ENCODE results near the gene TTC14.
"Not testable (repeated sequence)": the region's sequence is repeated elsewhere in the genome, so short reads cannot be mapped to it uniquely, and the experiment has no call there.

Gene TTC14, protein sequence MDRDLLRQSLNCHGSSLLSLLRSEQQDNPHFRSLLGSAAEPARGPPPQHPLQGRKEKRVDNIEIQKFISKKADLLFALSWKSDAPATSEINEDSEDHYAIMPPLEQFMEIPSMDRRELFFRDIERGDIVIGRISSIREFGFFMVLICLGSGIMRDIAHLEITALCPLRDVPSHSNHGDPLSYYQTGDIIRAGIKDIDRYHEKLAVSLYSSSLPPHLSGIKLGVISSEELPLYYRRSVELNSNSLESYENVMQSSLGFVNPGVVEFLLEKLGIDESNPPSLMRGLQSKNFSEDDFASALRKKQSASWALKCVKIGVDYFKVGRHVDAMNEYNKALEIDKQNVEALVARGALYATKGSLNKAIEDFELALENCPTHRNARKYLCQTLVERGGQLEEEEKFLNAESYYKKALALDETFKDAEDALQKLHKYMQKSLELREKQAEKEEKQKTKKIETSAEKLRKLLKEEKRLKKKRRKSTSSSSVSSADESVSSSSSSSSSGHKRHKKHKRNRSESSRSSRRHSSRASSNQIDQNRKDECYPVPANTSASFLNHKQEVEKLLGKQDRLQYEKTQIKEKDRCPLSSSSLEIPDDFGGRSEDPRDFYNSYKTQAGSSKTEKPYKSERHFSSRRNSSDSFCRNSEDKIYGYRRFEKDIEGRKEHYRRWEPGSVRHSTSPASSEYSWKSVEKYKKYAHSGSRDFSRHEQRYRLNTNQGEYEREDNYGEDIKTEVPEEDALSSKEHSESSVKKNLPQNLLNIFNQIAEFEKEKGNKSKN

DNA sequence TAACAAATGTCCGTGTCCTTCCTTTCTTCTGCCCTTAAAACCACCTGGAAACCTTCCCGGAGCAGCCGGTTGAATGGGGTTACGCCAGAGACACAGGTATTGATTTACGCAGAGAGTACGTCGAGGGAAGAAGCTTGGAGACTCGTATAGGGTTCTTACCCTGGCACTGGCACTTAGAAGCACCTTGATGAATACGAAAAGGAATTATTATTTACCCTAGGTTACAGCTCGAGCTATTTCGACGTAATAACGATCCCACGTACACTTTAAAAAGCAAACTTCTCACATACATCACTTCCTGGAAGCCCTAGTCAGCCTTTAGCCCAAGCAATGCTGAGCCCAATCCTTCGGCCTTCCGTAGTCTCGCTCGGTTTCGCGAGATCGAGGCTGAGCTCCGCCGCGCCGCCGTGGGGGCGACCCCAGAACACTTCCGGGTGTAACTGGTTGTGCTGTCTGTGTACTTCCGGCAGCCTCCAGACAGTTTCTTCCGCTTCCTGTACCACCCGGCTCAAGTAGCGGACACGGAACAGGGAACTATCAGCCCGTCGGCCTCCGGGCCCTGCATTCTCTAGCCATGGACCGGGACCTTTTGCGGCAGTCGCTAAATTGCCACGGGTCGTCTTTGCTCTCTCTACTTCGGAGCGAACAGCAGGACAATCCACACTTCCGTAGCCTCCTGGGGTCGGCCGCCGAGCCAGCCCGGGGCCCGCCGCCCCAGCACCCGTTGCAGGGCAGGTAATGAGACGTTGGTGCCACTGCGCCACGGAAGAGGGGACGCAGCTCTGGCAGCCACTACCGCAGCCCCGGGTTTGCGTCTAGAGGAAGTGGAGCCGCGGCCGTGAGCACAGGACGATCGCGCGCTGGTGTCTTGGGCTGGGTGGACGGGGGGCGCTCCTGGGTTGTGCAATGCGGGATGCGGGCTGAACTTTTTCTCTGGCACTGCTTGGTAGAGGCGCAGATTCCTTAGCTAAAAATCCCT, at the start of gene TTC14:
Gene TTC14 (plus strand): TSS at position 476 of the 979 bp plus-strand sequence. CDS start 99 bp downstream, at position 575.
- peak; percentile 92 to 95 for DNase-seq

DNA sequence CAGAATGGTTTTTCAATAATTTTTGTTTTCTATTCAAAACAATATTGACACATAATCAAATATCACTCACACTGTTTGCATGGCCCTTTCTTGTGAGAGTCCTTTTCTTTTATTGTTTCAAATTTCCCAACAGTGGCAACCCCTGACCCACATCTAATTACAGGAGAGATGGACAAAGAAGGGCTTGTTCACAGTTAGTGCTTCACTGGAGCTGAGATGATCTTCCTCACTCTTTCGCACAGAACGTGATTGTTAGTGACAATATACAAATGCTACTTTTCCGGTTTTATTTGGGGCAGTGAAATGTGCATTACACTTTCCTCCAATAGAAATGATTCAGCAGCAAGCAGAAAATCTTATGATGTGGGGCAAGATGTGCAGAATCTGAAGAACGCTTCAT, 38.6 kb upstream of the TTC14 start:
- DNase-seq, result no peak

DNA sequence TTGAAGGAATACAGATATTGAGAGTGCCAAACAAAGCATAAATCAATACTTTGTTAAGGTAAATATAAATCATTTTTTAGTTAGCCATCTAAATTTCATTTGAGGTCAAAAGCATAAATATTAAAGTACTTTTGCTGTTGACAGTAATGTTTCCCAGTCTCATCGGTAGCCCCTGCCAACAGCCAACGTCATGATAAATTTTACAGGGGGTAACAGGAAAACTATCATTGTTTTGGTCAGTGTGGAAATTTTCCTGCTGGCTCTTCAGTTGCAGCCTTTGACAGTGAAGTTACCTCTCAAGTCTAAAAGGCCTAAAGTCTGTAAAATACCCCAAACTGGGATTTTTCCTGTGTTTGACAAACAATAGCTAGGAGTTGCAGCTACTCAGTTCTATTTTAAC, 37.3 kb upstream of the TTC14 start:
- no peak for DNase-seq

DNA sequence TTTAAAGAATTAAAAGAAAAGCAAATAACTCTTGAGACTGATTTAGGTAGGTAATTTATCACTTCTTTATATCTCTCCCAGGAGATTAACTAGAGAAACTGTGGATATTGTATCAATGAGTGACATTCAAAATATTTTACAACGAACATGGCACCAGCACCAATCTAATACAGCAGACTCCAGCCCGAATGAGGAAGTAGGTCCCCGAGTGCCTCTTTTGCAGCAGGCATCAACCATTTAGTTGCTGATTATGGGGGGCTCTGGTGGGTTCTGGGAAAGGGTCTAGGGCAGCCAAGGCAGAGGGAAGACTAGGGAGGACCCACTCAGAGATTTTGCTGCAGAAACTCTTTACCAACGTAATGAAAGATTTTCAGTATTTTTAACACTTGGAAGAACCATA, 31.7 kb upstream of the TTC14 start:
- DNase-seq, result no peak

DNA sequence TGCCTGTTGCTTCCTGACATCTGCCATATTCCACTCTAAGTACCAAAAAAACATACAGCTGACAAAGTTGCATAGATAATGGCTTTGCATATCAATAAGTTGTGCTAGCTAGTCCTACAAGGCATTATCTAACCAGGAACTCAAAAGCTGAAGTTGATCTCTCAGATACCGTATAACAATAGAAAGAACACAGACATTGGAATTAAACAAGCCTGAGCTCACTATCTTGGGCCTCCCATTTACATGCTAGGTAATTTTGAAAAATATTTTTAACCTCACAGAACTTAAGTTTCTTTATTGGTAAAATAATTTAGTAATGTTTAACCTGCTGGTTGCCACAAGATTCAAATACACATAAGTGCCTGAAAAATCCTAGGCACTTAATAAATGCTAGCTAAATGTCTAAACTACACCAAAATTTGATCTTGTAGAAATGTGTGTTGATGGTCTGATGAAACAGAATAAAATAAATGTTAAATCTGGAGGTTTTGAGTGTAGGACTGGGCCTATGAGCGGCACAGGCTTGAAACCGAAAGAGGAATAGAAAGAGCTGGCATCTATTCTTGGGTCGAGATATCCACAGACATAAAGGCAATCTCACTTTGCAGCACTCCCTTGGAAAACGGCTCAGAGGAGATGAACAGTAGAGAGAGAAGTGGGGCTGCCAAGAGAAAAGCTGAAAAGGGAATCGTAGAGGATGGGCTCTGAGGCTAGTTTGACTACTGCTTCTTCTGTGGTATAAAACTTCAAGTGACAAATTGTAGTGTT, 29.9 kb upstream of the TTC14 start:
- no peak for DNase-seq

DNA sequence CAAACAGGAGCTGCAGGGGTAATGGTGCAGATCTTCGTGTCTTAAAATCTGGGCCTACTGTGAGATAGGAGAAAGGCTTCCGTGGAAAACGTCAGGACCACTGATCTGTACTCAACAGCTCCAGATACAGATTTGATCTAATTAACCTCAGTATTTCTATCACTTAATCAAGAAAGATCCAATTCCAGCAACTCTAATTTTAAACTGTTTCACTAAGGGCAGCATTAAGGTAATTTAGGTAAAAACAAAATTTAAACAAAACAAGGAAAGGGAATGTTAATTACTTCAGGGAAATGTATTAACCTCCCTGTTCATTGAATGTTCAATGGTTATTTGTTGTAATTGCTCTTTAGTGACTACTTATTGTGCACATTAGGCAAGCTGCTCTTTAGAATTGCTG, 26.4 kb upstream of the TTC14 start:
- DNase-seq, result no peak

DNA sequence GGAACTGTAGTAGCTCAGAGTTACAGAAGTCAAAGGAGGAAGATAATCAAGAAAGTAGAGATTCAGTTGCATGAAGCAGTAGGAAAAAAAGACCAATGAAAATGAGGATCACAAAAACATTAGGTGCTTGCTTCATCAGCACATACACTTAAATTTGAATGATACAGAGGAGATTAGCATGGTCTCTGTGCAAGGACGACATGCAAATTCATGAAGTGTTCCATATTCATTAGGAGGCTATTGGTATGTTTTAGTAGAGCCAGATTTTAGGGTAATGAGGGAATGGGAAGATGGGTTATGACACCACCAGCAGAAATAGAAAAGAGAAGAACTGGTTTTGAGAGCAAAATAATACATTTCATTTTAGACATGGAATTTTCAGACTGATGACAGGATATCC, 21.0 kb upstream of the TTC14 start:
- DNase-seq, result no peak

DNA sequence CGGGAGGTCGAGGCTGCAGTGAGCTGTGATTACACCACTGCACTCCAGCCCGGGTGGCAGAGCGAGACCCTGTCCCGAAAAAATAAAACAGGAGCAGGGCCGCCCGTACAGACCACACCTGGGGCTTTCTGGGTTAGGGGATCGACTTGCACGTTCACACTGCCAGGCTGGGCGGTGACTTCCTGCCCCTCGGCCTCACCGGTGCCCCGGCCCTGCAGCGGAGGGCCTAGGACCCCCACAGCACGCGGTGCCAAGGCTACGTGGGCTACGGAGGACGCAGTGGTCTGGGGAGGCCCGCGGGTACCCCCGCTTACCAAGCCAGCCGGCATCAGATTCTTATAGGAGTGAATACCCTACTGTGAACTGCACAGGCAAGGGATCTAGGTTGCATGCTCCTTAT, 11.6 kb upstream of the TTC14 start:
- no peak for DNase-seq

DNA sequence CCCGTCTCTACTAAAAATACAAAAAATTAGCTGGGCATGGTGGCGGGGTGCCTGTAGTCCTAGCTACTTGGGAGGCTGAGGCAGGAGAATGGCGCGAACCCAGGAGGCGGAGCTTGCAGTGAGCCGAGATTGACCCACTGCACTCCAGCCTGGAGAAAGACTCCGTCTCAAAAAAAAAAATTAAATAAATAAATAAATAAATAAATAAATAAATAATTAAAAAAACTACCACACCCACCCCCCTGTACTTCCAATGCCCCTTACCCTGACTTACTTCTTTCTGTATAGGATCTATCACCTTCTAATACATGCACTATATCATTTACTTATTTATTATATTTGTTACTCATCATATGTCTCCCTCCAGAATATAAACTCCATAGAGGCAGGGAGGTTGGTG, 8.3 kb upstream of the TTC14 start:
- DNase-seq, result not testable (repeated sequence)

DNA sequence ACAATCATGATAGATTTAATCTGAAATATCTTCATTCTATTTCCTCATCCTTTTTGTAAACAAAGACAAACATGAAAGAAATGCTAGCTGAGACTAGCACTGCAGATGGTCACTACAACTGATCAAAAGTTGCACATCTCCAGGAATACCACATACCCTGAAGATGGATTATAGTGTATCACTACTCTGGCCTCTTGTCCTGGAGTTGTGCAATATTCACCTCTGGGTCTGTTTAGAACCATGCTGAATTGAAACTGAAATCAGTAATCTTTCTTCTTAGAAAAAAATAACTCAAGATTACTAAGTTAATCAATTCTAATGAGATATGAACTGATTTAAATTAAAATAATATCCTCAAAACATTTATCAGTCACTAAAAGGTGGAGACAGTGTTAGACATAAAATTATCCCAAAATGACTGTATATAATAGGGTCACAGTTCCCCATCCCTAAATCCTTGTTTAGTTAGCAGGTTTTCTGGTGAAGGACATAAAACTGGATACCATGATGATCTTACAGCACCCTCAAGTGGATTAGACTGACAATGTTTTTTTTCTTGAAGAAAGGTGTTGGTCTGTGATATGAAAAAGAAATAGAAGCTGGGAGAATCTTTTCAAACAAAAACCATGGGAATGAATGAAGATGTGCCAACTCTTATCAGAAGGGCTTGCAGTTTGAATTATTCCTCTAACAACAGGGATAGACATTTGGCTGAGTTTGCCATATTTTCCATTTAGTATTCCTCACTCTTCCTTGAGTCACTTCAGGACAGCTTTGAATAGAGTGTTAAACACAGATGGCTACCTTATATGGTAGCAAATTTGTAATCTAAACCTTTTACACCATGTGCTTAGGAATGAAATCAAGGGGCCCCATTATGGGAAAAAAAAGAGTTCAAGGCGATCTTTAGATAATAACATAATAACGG, 7.1 kb upstream of the TTC14 start:
- DNase-seq, result no peak

DNA sequence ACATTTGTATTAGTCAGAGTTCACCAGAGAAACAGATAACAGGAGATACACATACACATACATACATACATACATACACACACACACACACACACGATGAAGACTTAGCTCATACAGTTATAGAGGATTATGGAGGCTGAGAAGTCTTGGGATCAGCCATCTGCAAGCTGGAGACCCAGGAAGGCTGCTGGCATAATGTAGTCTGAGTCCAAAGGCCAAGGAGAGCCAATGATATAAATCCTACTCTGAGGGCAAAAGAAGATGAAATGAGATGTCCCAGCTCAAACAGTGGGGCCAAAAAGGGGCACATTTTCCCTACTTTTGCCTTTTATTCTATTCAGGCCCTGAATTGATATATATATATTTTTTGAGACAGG, 6.4 kb upstream of the TTC14 start:
- no peak for DNase-seq

DNA sequence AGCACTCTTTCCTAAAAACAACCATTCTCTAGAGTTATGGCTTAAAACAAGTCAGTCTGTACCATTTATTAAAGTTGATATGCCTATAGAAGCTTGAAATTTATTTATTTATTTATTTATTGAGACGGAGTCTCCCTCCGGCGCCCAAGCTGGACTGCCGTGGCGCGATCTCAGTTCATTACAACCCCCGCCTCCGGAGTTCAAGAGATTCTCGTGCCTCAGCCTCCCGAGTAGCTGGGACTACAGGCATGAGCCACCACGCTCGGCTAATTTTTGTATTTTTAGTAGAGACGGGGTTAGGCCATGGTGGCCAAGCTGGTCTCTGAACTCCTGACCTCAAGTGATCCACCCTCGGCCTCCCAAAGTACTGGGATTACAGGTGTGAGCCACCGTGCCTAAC, 1.5 kb upstream of the TTC14 start:
- no peak for DNase-seq

DNA sequence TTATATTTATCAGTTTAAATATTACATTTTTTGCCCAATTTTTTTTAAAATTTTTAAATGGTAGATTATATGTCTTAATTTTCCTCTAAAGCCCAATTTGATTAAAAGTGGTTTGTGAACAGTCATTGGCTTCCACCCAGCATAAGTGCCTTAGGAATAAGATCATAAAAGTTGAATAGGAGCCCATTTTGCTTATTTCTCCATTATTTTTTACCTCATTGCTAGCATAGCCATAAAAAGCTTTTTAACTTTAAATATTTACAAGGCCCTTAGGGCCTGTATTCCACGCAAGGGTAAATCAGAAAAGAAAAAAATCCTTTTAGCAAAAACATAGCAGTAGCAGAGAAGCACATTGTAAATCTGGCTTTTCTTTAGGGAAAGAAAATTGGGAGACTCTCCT, 9.0 kb downstream of the TTC14 start:
- no peak for DNase-seq

DNA sequence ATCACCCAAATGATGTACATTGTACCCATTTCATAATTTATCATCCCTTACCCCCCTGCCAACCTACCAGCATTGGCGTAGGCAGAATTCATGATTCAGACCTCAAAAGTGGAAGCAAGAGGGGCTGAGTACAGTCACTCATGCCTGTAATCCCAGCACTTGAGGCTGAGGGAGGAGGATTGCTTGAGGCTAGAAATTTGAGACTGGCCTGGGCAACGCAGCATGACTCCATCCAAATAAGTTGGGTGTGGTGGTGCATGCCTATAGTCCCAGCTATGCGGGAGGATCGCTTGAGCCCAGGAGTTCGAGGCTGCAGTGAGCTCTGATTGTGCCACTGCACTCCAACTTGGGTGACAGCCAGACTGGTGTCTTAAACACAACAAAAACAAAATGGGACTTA, 10.4 kb downstream of the TTC14 start:
- DNase-seq, result no peak

DNA sequence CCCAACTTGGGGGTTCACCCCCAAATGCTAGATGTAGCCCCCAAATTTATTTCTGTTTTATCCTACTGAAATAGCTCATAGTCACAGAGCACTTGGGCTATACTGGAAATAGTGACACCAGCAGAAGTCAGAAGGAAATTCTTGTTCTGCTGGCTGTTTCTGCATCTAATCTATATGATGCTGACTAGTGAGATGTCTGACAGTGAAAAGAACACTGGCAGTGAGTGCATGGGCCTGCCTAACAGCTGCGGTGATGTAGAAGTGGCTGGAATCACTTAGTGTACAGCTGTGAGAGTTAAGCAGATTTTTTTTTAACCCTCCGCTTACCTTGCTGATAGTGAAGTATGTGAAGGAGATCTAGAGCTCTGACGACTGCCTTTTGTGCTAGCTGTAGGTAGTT, 14.0 kb downstream of the TTC14 start:
- DNase-seq, result no peak

DNA sequence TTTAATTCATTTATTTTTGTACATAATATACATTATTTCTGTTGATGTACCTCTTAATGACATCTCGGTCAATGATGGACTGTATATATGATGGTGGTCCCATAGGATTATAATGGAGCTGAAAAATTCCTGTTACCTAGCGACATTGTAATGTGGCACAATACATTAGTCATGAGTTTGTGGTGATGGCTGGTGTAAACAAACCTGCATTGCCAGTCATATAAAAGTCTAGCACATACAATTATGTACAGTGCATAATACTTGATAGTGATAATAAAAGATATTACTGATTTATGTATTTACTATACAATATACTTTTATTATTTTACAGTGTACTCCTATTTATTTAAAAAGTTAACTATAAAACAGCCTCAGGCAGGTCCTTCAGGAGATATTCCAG, 15.1 kb downstream of the TTC14 start:
- DNase-seq, result no peak

DNA sequence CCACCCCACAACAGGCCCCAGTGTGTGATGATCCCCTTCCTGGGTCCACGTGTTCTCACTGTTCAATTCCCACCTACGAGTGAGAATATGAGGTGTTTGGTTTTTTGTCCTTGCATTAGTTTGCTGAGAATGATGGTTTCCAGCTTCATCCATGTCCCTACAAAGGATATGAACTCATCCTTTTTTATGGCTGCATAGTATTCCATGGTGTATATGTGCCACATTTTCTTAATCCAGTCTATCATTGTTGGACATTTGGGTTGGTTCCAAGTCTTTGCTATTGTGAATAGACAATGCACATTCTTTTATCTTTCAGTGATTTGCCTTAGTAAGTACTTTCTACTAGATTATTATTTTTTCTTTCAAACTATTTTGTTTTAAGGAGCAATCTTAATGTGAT, 16.6 kb downstream of the TTC14 start:
- DNase-seq, result not testable (repeated sequence)

DNA sequence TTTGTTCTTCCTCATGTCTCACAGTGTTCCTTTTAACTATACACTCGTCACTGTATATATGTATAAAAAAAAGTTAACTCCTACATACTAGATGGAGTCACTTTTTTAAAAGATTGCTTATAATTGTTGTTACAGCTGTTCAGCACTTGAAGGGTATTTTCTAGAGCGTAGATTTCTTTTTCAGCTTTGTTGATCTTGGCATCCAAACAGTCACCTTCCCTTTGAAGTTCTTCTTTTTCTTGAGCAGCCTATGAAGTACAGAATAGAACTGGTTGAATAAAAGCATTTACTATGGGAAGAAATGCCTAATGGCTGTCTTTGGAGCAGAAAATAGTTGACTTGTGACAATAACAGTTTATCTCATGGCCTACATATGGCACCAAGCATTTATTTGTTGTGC, 17.8 kb downstream of the TTC14 start:
- DNase-seq, result no peak

DNA sequence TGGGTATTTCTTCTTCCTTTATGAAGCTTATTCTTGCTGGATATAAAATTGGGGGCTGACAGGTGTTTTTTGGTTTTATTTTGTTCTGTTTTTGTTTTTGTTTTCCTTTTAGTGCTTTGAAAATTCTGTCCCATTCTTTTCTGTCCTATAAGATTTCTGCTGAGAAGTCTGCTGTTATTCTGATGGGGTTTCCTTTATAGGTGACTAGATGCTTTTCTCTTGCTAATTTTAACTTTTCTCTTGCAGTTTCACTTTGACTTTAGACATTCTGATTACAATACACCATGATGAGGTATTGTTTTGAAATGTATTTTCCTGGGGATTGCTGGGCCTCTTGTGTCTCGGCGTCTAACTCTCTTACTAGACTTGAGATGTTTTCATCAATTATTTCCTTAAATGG, 22.8 kb downstream of the TTC14 start:
- no peak for DNase-seq

DNA sequence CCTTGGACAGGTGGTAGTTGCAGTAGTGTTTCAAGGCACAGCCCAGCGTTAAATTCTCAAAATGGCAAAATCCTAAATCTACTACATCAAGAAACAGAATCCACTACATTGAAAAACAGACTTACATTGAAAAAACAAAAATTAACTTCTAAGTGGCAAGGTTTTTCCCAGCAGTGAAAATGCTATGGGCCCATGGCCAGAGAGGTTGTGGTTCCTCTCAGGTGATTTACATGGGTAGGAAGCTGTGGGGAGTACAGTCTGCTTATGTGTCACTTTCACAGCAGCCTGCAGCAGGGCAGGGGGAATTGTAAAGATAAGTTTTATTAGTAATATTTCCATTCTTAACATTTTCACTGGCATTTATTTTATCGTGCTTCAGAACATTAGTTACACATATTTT, 24.9 kb downstream of the TTC14 start:
- no peak for DNase-seq

DNA sequence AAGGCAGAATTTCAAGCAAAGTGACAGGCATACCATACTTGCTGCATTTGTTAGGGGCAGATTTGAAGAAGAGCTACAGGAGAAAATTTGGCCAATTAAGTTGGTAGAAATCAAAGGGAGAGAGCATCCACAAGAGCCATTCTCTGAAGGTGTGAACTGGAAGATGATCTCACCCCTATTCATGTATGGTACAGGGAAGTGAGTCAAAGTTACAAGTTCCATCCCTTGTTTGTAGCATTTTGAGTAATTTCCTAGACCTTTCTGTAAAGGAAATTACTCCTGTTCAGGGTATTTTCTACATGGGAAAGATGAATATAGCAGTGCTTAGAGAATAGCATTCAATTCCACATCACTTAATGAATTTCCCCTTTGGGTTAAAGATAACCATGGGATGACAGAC, 28.4 kb downstream of the TTC14 start:
- no peak for DNase-seq

Data from activated CD4-positive, alpha-beta T cell treated with anti-CD3 and anti-CD28 coated beads, Interleukin-2, amount 50 U/mL, for 48 hours (primary cell).